Measurements from ENCODE around the gene NDST3. TPM values are rescaled to one million over a fixed set of nuclear protein-coding genes. Genes with fewer than 3 reads are reported as not detected.

Gene NDST3
- total and polyA plus RNA-seq, 2 of the 13 experiments (the other 11 are each of a cell fraction or from before 2014, with no cell fraction given): not detected

DNA sequence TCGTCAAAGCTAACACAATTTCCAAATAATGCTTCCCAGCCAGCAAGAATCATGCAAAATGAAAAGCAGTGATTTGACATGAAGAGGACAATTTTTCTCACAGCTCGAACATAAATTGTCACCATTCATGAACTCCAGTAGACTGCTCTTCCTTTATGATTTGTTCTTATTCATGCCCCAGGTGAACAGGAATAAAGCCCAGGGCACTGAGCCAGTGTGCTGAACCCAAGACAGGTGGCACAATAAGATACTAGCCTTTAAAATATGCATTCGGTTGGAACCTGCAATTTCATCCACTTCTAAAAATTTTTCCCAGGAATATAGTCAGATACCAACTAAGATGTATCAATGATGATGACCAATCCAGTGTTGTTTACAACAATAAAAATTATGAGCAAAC, 178.8 kb downstream of the NDST3 start:
- intact Hi-C loops (cut with micrococcal nuclease; ENCODE audit: unreplicated experiment) (no loop called here), in situ Hi-C loops (cut with HindIII; ENCODE audit: extremely low pct_ligation_motif_present, low pct_unique_long_range_greater_than_20kb) (no loop called here)
- H3K79me2 ChIP-seq (ENCODE audit: insufficient read depth, low read length): no peaks in the 10 kb centered on the region
- H3K27ac ChIP-seq (ENCODE audit: extremely low read length, insufficient read depth, low read length): no peak overlapping the region
- no peak for FAIRE-seq
- CTCF ChIA-PET (ENCODE audit: low intra/inter-chr PET ratio, low total read pairs): no interaction called here
- no peaks in the 10 kb centered on the region for H3K9me3 ChIP-seq (ENCODE audit: low read length)
- ATAC-seq: no peak
- no peaks in the 10 kb centered on the region for H3K27me3 ChIP-seq (ENCODE audit: control insufficient read depth in 1 of 2, insufficient read depth in 2 of 2, low read length in 2 of 2)
- POLR2A ChIA-PET: no interaction called here
- no TSS peak for BruUV-seq (replicated peaks)
- TF ChIP-seq ETV6 (CRISPR knock-in tag; conservative IDR thresholded peaks at IDR 0.05) (no peak), SCMH1 (CRISPR knock-in tag; IDR thresholded peaks at IDR 0.05; ENCODE audit: borderline replicate concordance) (no peak), HOXD1 (CRISPR knock-in tag; IDR thresholded peaks at IDR 0.05) (no peak), PRPF4 (IDR thresholded peaks at IDR 0.05; ENCODE audit: low read depth, low read length, poor library complexity, severe bottlenecking) (no peak), ZC3H4 (CRISPR knock-in tag; IDR thresholded peaks at IDR 0.05; ENCODE audit: borderline replicate concordance) (no peak), ZNF616 (CRISPR knock-in tag; IDR thresholded peaks at IDR 0.05; ENCODE audit: low read depth) (no peak), ZNF207 (IDR thresholded peaks at IDR 0.05; ENCODE audit: borderline replicate concordance) (no peak), IKZF1 (IDR thresholded peaks at IDR 0.05) (no peak), ZFP36L2 (CRISPR knock-in tag; IDR thresholded peaks at IDR 0.05) (no peak), NKX3-1 (CRISPR knock-in tag; IDR thresholded peaks at IDR 0.05) (no peak), ZNF296 (CRISPR knock-in tag; conservative IDR thresholded peaks at IDR 0.05) (no peak), NCOA1 (CRISPR knock-in tag; IDR thresholded peaks at IDR 0.05) (no peak), U2AF2 (IDR thresholded peaks at IDR 0.05; ENCODE audit: low read depth, low read length) (no peak), ZNF253 (CRISPR knock-in tag; IDR thresholded peaks at IDR 0.05; ENCODE audit: borderline replicate concordance) (no peak), ATF5 (CRISPR knock-in tag; IDR thresholded peaks at IDR 0.05; ENCODE audit: low read depth) (no peak), HMGA1 (CRISPR knock-in tag; conservative IDR thresholded peaks at IDR 0.05) (no peak)
- TF ChIP-seq, protein P1, sequence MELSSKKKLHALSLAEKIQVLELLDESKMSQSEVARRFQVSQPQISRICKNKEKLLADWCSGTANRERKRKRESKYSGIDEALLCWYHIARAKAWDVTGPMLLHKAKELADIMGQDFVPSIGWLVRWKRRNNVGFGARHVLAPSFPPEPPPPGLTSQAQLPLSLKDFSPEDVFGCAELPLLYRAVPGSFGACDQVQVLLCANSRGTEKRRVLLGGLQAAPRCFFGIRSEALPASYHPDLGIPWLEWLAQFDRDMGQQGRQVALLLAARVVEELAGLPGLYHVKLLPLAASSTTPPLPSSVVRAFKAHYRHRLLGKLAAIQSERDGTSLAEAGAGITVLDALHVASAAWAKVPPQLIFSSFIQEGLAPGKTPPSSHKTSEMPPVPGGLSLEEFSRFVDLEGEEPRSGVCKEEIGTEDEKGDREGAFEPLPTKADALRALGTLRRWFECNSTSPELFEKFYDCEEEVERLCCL (CRISPR knock-in tag; IDR thresholded peaks at IDR 0.05; ENCODE audit: borderline replicate concordance): no peak
- TF ChIP-seq, protein P2, sequence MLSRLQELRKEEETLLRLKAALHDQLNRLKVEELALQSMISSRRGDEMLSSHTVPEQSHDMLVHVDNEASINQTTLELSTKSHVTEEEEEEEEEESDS (CRISPR knock-in tag; IDR thresholded peaks at IDR 0.05; ENCODE audit: borderline replicate concordance): no peak
- TF ChIP-seq, protein P3, sequence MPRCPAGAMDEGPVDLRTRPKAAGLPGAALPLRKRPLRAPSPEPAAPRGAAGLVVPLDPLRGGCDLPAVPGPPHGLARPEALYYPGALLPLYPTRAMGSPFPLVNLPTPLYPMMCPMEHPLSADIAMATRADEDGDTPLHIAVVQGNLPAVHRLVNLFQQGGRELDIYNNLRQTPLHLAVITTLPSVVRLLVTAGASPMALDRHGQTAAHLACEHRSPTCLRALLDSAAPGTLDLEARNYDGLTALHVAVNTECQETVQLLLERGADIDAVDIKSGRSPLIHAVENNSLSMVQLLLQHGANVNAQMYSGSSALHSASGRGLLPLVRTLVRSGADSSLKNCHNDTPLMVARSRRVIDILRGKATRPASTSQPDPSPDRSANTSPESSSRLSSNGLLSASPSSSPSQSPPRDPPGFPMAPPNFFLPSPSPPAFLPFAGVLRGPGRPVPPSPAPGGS (CRISPR knock-in tag; IDR thresholded peaks at IDR 0.05): no peak
- no peak overlapping the region for H3K4me2 ChIP-seq (ENCODE audit: low read depth, low read length)
- no peaks in the 10 kb centered on the region for H4K20me1 ChIP-seq (ENCODE audit: insufficient read depth, low read length)
- H3K4me1 ChIP-seq (ENCODE audit: insufficient read depth, low read length): no peaks in the 10 kb centered on the region
- H3K4me3 ChIP-seq (replicated peaks in 1 of 3; ENCODE audit: insufficient read depth in 1 of 3, low read depth in 2 of 3, low read length in 3 of 3): no peak overlapping the region
- DNase-seq (ENCODE audit: low spot score): no peak
- H2AFZ ChIP-seq (ENCODE audit: low read length): no peak overlapping the region
- H3K9ac ChIP-seq (ENCODE audit: insufficient read depth, low read depth, low read length): no peak overlapping the region
- WGBS (ENCODE audit: low lambda C conversion rate): 27% methylated on average over 3 of the region's 3 CpGs
- H3K36me3 ChIP-seq (replicated peaks in 1 of 2; ENCODE audit: control insufficient read depth in 1 of 2, insufficient read depth in 2 of 2, low read length in 2 of 2): no peaks in the 10 kb centered on the region
